Neural cell (in vitro differentiated cells): Measurements from ENCODE around the gene MEX3D. TPM values are rescaled to one million over a fixed set of nuclear protein-coding genes. Genes with fewer than 3 reads are reported as not detected.

Source experiments
- H2AFZ ChIP-seq: fragments of 200-600, 300-800 bp; sonication (generic), shearing (Covaris generic); 2 replicates; pipeline ENCODE4 v1.6.0; 2014; ENCODE audit warnings: low read depth, mild to moderate bottlenecking, antibody characterized with exemption, low read length, moderate library complexity
- H3F3A ChIP-seq: fragments of 200-600 bp; shearing (Covaris generic); 2 replicates; pipeline ENCODE4 v1.6.1; 2016; ENCODE audit warnings: mild to moderate bottlenecking, moderate library complexity, mixed read lengths, antibody characterized with exemption, low read length; ENCODE audit not compliant: insufficient read depth, poor library complexity, severe bottlenecking
- H3K27ac ChIP-seq: fragments of 200-600, 300-800 bp; sonication (generic), shearing (Covaris generic); 2 replicates; pipeline ENCODE4 v1.5.1; 2014; ENCODE audit warnings: mild to moderate bottlenecking, low read length, moderate library complexity
- H3K27me3 ChIP-seq: fragments of 300-800, 200-600 bp; sonication (generic), shearing (Covaris generic); 2 replicates; pipeline ENCODE4 v1.6.0; 2014; ENCODE audit warnings: mild to moderate bottlenecking, low read depth, low read length, moderate library complexity; ENCODE audit not compliant: insufficient read depth
- H3K36me3 ChIP-seq: fragments of 300-800, 200-600 bp; sonication (generic), shearing (Covaris generic); 2 replicates; pipeline ENCODE4 v1.5.1; 2014; ENCODE audit warnings: mild to moderate bottlenecking, antibody characterized with exemption, low read length, moderate library complexity; ENCODE audit not compliant: insufficient read depth
- H3K4me2 ChIP-seq: fragments of 300-800, 200-600 bp; sonication (generic), shearing (Covaris generic); 2 replicates; pipeline ENCODE4 v1.6.0; 2014; ENCODE audit warnings: mild to moderate bottlenecking, low read length
- H3K4me3 ChIP-seq: fragments of 300-800, 200-600 bp; sonication (generic), shearing (Covaris generic); 2 replicates; pipeline ENCODE4 v1.5.1; 2014; ENCODE audit warnings: mild to moderate bottlenecking, low read length, moderate library complexity
- H3K79me2 ChIP-seq: fragments of 200-600 bp; shearing (Covaris generic); replicated peaks from 2 replicates; pipeline ENCODE4 v1.6.0; 2014; ENCODE audit warnings: mild to moderate bottlenecking, low read length, moderate library complexity; ENCODE audit not compliant: insufficient read depth
- H3K9ac ChIP-seq: fragments of 300-800, 200-600 bp; sonication (generic), shearing (Covaris generic); 2 replicates; pipeline ENCODE4 v1.6.1; 2016; ENCODE audit warnings: mild to moderate bottlenecking, low read length, mixed read lengths
- H3K9me2 ChIP-seq: fragments of 200-600 bp; shearing (Covaris generic); 2 replicates; pipeline ENCODE4 v1.6.1; 2016; ENCODE audit warnings: mild to moderate bottlenecking, low read length, mixed read lengths; ENCODE audit not compliant: insufficient read depth
- H3K9me3 ChIP-seq: fragments of 200-600, 300-800 bp; sonication (generic), shearing (Covaris generic); 2 replicates; pipeline ENCODE4 v1.6.1; 2016; ENCODE audit warnings: mild to moderate bottlenecking, mixed run types, low read length, moderate library complexity, mixed read lengths
- H4K20me1 ChIP-seq: fragments of 200-600 bp; shearing (Covaris generic); 2 replicates; pipeline ENCODE4 v1.6.1; 2016; ENCODE audit warnings: mild to moderate bottlenecking, mixed run types; ENCODE audit not compliant: insufficient read depth
- EP300 ChIP-seq: fragments of 450-650 bp; conservative IDR thresholded peaks from 2 replicates; pipeline ENCODE4 v1.6.1; 2014; ENCODE audit warnings: antibody characterized with exemption, mild to moderate bottlenecking, moderate library complexity; ENCODE audit not compliant: poor library complexity, severe bottlenecking
- MXI1 ChIP-seq: fragments of 450-650 bp; conservative IDR thresholded peaks from 2 replicates; pipeline ENCODE4 v1.6.1; 2014; ENCODE audit warnings: antibody characterized with exemption, mild to moderate bottlenecking; ENCODE audit not compliant: poor library complexity, severe bottlenecking
- POLR2AphosphoS5 ChIP-seq: IDR thresholded peaks from 2 replicates; pipeline ENCODE4 v1.6.1; 2012
- RAD21 ChIP-seq: fragments of 450-650 bp; conservative IDR thresholded peaks from 2 replicates; pipeline ENCODE4 v1.6.1; 2014; ENCODE audit warnings: antibody characterized with exemption, mild to moderate bottlenecking, moderate library complexity
- SMC3 ChIP-seq: fragments of 450-650 bp; conservative IDR thresholded peaks from 2 replicates; pipeline ENCODE4 v1.6.1; 2014; ENCODE audit warnings: antibody characterized with exemption, mild to moderate bottlenecking, moderate library complexity; ENCODE audit not compliant: poor library complexity
- TAF1 ChIP-seq: IDR thresholded peaks from 2 replicates; pipeline ENCODE4 v1.6.1; 2012; ENCODE audit warnings: low read depth
- polyA plus RNA-seq: library from polyadenylated mRNA; depleted of rRNA; stranded (reverse); fragments of >200 nt; gene quantifications from 2 replicates; pipeline ENCODE4 v1.2.3, GENCODE V29; 2014
- TF ChIP-seq, protein P1 (sequence below): IDR thresholded peaks from 2 replicates; pipeline ENCODE4 v1.6.1; 2012; ENCODE audit warnings: borderline replicate concordance

MEX3D gene
- polyA plus RNA-seq, 1 donor from 2014 or later = 20.8 TPM

DNA sequence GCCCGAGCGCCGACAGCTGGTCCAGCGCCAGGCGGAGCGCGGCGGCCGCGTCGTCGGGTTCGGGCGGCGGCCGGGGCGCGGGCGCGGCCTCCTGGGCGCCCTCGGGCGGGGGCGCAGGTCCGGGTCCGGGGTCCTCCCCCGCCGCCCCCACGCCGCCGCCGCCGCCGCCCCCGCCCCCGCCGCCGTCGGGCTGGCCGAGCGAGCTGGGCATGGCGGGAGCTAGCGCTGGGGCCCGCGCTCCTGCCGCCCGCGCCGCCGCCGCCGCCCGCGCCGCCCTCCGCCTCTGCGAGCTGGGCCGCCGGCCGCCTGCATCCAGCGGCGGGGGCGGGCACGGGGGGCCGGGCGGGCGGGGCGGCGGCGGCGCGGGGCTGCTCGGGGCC, 287 bp downstream of the MEX3D start:
- Histone ChIP-seq H3K4me3 (no peak overlapping the region), H3K9me3 (no peaks in the 10 kb centered on the region), H4K20me1 (peaks cover 19% of the 10 kb centered on the region), H3K36me3 (no peaks in the 10 kb centered on the region), H3K9me2 (no peaks in the 10 kb centered on the region), H3K27ac (no peak overlapping the region), H3F3A (no peaks in the 10 kb centered on the region), H3K27me3 (no peaks in the 10 kb centered on the region), H3K79me2 (peaks cover 49% of the 10 kb centered on the region), H2AFZ (no peak overlapping the region), H3K9ac (peak overlapping the region; percentile 99), H3K4me2 (no peak overlapping the region)
- TF ChIP-seq SMC3 (no peak), TAF1 (no peak), RAD21 (no peak), EP300 (no peak), POLR2AphosphoS5 (no peak)
- TF ChIP-seq, protein P1, sequence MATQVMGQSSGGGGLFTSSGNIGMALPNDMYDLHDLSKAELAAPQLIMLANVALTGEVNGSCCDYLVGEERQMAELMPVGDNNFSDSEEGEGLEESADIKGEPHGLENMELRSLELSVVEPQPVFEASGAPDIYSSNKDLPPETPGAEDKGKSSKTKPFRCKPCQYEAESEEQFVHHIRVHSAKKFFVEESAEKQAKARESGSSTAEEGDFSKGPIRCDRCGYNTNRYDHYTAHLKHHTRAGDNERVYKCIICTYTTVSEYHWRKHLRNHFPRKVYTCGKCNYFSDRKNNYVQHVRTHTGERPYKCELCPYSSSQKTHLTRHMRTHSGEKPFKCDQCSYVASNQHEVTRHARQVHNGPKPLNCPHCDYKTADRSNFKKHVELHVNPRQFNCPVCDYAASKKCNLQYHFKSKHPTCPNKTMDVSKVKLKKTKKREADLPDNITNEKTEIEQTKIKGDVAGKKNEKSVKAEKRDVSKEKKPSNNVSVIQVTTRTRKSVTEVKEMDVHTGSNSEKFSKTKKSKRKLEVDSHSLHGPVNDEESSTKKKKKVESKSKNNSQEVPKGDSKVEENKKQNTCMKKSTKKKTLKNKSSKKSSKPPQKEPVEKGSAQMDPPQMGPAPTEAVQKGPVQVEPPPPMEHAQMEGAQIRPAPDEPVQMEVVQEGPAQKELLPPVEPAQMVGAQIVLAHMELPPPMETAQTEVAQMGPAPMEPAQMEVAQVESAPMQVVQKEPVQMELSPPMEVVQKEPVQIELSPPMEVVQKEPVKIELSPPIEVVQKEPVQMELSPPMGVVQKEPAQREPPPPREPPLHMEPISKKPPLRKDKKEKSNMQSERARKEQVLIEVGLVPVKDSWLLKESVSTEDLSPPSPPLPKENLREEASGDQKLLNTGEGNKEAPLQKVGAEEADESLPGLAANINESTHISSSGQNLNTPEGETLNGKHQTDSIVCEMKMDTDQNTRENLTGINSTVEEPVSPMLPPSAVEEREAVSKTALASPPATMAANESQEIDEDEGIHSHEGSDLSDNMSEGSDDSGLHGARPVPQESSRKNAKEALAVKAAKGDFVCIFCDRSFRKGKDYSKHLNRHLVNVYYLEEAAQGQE = no peak

DNA sequence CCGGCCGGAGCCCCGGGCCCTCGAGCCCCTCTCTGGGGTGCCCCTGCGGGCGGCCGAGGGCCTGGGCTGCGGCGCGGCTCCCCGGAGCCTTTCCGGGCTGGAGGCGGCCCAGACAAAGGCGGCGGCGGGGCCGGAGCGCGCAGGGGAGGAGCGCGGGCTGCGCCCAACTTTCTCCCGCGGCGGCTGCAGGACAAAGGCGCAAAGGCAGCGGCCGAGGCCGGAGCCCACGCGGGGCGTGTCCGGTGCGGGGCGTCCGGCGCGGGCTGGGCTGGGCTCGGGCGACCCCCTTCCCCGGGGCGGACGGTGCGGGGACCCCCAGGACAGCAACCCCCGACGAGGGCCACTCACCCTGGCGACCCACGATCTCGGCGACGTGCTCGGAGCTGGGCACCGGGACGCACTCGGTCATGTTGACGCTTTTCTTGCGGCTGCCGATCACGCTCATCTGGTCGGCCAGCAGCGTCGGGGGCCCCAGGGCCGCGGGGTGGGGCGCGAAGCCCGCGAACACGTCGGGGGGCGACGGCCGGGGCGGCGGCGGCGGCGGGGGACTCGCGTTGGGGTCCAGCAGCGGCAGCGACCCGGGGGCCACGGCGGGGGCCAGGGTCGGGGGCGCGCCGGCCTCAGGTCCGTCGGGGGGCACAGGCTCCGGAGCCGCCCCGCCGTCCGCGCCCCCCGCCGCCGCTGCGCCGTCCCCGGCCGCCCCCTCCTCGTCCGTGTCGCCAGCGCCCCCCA, 843 bp downstream of the MEX3D start:
- peaks cover 22% of the 10 kb centered on the region for H4K20me1 ChIP-seq
- H3K79me2 ChIP-seq = peaks cover 54% of the 10 kb centered on the region
- H3K4me2 ChIP-seq = no peak overlapping the region

DNA sequence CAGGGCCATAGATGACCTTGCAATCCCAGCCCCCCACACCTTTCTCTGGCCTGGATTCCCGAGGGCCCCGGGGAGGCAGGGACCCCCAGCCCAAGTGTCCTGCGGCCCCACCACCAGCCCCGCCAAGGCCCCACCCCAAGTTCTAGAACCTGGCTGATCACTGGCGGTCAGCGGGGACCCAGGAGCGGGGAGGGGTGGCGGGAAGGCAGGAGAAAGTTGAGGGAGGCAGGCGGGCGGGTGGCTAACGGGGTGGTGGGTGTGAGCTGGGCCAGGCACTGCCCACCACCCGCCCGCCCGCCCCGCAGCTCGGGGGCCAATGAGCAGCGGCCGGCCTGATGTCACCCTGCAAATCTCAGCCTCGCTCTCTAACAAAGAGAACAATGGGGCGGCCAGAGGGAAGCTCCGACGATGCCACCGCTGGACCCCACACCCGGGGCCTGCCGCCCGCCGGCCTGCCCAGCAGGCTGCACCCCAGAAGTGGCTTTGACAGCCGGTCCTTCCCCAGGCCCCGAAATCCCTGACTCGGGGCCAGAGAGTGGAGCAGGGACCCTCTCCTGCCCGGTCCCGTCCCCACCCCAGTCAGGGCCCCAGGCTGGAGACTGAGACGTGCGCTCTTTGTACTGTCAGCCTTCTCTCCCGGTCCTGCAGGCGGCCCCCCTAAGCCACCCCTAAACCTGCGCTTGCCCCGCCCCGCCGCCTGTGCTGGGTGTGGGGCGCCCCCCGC, 1.6 kb downstream of the MEX3D start:
- no peaks in the 10 kb centered on the region for H3F3A ChIP-seq
- peak overlapping the region; percentile 97 for H3K4me3 ChIP-seq
- H3K79me2 ChIP-seq = peaks cover 57% of the 10 kb centered on the region
- no peaks in the 10 kb centered on the region for H3K9me3 ChIP-seq
- peak overlapping the region; percentile 98 for H3K4me2 ChIP-seq
- H2AFZ ChIP-seq = no peak overlapping the region
- H3K27me3 ChIP-seq = no peaks in the 10 kb centered on the region
- H4K20me1 ChIP-seq = peaks cover 22% of the 10 kb centered on the region
- no peaks in the 10 kb centered on the region for H3K36me3 ChIP-seq
- TF ChIP-seq EP300 (no peak), SMC3 (no peak), RAD21 (no peak), TAF1 (no peak), POLR2AphosphoS5 (peak; percentile 84)
- TF ChIP-seq, protein P1 = peak; percentile 69
- H3K9ac ChIP-seq = peak overlapping the region; percentile 99
- no peaks in the 10 kb centered on the region for H3K9me2 ChIP-seq
- H3K27ac ChIP-seq = peak overlapping the region; percentile 97

More for the DNA sequence above, 843 bp downstream of the MEX3D start:
- Histone ChIP-seq H3K9me2 (no peaks in the 10 kb centered on the region), H3K27ac (peak overlapping the region; percentile 97), H3K27me3 (no peaks in the 10 kb centered on the region), H2AFZ (no peak overlapping the region), H3K9ac (peak overlapping the region; percentile 99), H3K36me3 (no peaks in the 10 kb centered on the region), H3K9me3 (no peaks in the 10 kb centered on the region), H3F3A (no peaks in the 10 kb centered on the region), H3K4me3 (peak overlapping the region; percentile 97)
- TF ChIP-seq POLR2AphosphoS5 (peak; percentile 65), SMC3 (no peak), MXI1 (peak; percentile 38)
